Stomach (tissue), 9 donors: ENCODE data around the gene MAP3K12. TPM values are rescaled to one million over a fixed set of nuclear protein-coding genes. Genes with fewer than 3 reads are reported as not detected.

Experiments used
- DNase-seq, 2 donors: peaks; one replicate each; pipeline versions ENCODE4 v3.0.0 to v3.0.0-alpha.2; 2013 to 2019
- H3K27ac ChIP-seq, 5 donors: fragments of 200-600 bp in 4 of 5; sonication (generic) in 4 of 5; one replicate each; pipeline ENCODE4 v1.5.1; 2013 to 2019; ENCODE audit warnings: mild to moderate bottlenecking in 1 of 5, moderate library complexity in 1 of 5
- H3K27me3 ChIP-seq, 3 donors: fragments of 200-600 bp; sonication (generic); one replicate each; pipeline ENCODE4 v1.5.1; 2017 to 2019; ENCODE audit warnings: mixed run types in 1 of 3
- H3K36me3 ChIP-seq, 4 donors: fragments of 200-600 bp; sonication (generic); 1 replicate in 3 of 4; 2 replicates in 1 of 4; pipeline ENCODE4 v1.5.1; 2016 to 2019
- H3K4me1 ChIP-seq, 4 donors: fragments of 200-600 bp; sonication (generic); one replicate each; pipeline ENCODE4 v1.5.1; 2016 to 2019
- H3K4me3 ChIP-seq, 4 donors: fragments of 200-600 bp; sonication (generic) in 3 of 4; one replicate each; pipeline ENCODE4 v1.5.1; 2016 to 2019; ENCODE audit warnings: mild to moderate bottlenecking in 1 of 4
- H3K9me3 ChIP-seq, 4 donors: fragments of 200-600 bp; sonication (generic); one replicate each; pipeline ENCODE4 v1.5.1; 2016 to 2019
- EP300 ChIP-seq: sonication (generic); formaldehyde crosslinking; IDR thresholded peaks from one replicate; pipeline ENCODE4 v1.6.1; 2017; ENCODE audit warnings: antibody characterized with exemption
- POLR2A ChIP-seq, 4 donors: fragments of 450-650 bp; IDR thresholded peaks; one replicate each; pipeline ENCODE4 v1.6.1; 2016; ENCODE audit warnings: antibody characterized with exemption in 4 of 4, control low read depth in 2 of 4, mild to moderate bottlenecking in 1 of 4, moderate library complexity in 1 of 4
- POLR2AphosphoS5 ChIP-seq, 3 donors: sonication (generic); formaldehyde crosslinking; IDR thresholded peaks; one replicate each; pipeline ENCODE4 v1.6.1; 2016; ENCODE audit warnings: antibody characterized with exemption in 3 of 3
- WGBS, 5 donors: extraction: QIAGEN DNeasy Blood & Tissue Kit in 3 of 5; methylation state at CpG; one replicate each; pipeline versions ENCODE4 v1.1.5 to v1.1.7; 2013 to 2018; 5-methylcytosine and 5-hydroxymethylcytosine counted together
- intact Hi-C: fragments of 100-400 bp; cut with DNase I; formaldehyde crosslinking; loops from one replicate; pipeline ENCODE4 v1.15.1; 2023; ENCODE audit warnings: low total_unique reads
- polyA plus RNA-seq, 3 donors: library from polyadenylated mRNA; stranded (reverse); fragments of 200-250 nt; gene quantifications; one replicate each; pipeline ENCODE4 v1.2.3, GENCODE V29; 2013
- total RNA-seq, 5 donors: library from RNA; depleted of rRNA; stranded (reverse); fragments of >200 nt; gene quantifications; one replicate each; pipeline versions ENCODE4 v1.1.0 to v1.2.3, GENCODE V29; 2014 to 2016
- TF ChIP-seq, protein P1 (sequence below), 7 experiments: fragments of 450-650 bp in 4 of 7; fragments of 200-600 bp in 3 of 7; sonication (generic) in 3 of 7; IDR thresholded peaks; one replicate each; pipeline ENCODE4 v1.5.1; 2016 to 2019; ENCODE audit warnings: antibody characterized with exemption in 7 of 7, control low read depth in 2 of 7, mild to moderate bottlenecking in 1 of 7
- donor health status: healthy with polysubstance abuse.
- donor health status: Bipolar disorder and iron deficiency.
- donor health status: healthy.

The MAP3K12 gene
- total and polyA plus RNA-seq, 8 donors: 5.4 to 279 (median 13.4) TPM

DNA sequence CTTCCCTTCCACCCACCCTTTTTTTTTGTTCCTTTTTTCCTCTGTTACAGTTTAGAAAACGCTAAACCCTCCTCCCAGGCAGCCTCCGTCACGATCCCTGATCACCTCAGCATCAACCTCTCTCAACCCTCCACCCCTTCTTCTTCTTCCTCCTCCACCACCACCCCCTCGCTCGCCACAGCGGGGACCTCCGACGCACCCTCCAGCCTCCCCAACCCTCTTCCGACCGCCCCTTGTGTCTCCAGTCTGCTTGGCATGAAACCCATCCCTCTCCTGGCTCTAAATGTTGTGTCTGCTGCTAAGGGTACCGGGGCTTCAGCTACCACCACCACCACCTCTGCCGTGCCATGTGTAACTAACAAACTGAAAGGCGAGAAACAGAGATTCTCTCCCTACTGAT lies 24.4 kb downstream of the MAP3K12 start:
- Histone ChIP-seq H3K4me3 (peak overlapping the region in 1 of 4 donors; percentile 21), H3K9me3 (no peaks in the 10 kb centered on the region), H3K4me1 (peaks cover 22 to 96% (median 51%) of the 10 kb centered on the region in 4 donors), H3K27me3 (no peaks in the 10 kb centered on the region), H3K27ac (peak overlapping the region in 3 of 5 donors; percentile 23 to 56 (median 52)), H3K36me3 (peaks cover 86 to 100% (median 100%) of the 10 kb centered on the region in 4 donors)
- TF ChIP-seq EP300 (no peak), POLR2A (IDR thresholded peaks at IDR 0.05) (no peak), POLR2AphosphoS5 (IDR thresholded peaks at IDR 0.05) (no peak)
- TF ChIP-seq, protein P1, sequence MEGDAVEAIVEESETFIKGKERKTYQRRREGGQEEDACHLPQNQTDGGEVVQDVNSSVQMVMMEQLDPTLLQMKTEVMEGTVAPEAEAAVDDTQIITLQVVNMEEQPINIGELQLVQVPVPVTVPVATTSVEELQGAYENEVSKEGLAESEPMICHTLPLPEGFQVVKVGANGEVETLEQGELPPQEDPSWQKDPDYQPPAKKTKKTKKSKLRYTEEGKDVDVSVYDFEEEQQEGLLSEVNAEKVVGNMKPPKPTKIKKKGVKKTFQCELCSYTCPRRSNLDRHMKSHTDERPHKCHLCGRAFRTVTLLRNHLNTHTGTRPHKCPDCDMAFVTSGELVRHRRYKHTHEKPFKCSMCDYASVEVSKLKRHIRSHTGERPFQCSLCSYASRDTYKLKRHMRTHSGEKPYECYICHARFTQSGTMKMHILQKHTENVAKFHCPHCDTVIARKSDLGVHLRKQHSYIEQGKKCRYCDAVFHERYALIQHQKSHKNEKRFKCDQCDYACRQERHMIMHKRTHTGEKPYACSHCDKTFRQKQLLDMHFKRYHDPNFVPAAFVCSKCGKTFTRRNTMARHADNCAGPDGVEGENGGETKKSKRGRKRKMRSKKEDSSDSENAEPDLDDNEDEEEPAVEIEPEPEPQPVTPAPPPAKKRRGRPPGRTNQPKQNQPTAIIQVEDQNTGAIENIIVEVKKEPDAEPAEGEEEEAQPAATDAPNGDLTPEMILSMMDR (IDR thresholded peaks at IDR 0.05): no peak
- intact Hi-C loops: no loop called here
- 57 to 74% (median 59%) methylated on average over 13 of the region's 13 CpGs for WGBS, 5 donors
- DNase-seq: no peak

DNA sequence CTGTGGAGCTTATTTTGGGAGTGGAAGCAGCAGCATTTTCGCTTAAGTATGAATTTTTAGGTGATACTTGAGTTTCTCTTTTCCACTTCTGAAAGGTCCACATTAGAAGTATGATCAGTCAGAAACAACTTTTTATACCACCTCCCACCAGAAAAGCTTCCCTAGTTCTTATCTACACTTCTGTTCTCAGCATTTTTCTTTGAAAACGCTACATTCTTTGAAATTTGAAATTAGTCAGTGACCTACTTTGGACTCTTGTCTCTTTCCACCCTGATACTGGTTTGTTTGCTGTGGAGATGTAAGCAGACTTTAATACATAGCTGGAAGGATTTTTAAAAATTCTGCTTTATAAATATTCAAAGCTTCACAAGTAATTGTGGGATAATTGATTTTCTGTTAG lies 25.2 kb downstream of the MAP3K12 start:
- TF ChIP-seq POLR2AphosphoS5 (IDR thresholded peaks at IDR 0.05) (no peak), EP300 (no peak), POLR2A (IDR thresholded peaks at IDR 0.05) (no peak)
- TF ChIP-seq, protein P1 (IDR thresholded peaks at IDR 0.05): no peak
- Histone ChIP-seq H3K4me1 (peaks cover 22 to 95% (median 49%) of the 10 kb centered on the region in 4 donors), H3K36me3 (peaks cover 88 to 100% (median 100%) of the 10 kb centered on the region in 4 donors), H3K9me3 (no peaks in the 10 kb centered on the region), H3K27me3 (no peaks in the 10 kb centered on the region), H3K27ac (peak overlapping the region in 1 of 5 donors; percentile 52), H3K4me3 (no peak overlapping the region)
- 51 to 74% (median 59%) methylated on average over 2 of the region's 2 CpGs for WGBS, 5 donors
- intact Hi-C loops: no loop called here
- DNase-seq: no peak

DNA sequence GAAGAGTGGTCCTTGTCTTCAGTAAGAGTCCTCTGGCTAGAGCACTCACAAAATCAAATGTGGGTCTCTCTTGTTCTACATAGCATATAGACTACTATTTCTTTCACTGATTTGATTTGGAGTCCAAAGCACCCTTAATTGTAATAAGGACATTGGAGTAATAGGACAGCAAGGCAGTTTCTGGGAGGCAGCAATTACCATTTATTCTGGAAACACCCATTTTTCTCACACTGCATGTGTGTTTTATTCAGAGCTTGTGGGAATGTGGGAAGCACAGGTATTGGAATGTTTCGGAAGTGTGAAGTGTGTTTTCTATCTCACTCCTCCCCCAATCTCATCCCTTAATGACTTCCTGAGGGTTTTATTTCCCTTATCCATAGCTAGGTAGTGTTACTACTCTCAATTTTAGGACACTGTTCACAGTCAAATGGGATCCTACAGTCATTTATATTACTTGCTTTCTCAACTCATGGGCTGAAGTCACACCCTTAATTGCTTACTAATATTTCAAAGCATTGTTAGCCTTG lies 27.1 kb downstream of the MAP3K12 start:
- no peak overlapping the region for H3K27ac ChIP-seq
- no peaks in the 10 kb centered on the region for H3K9me3 ChIP-seq
- WGBS, 5 donors: 73 to 91% (median 88%) methylated on average over 1 of the region's 1 CpG
- no peak for DNase-seq
- TF ChIP-seq, protein P1 (IDR thresholded peaks at IDR 0.05): no peak
- TF ChIP-seq EP300 (no peak), POLR2A (IDR thresholded peaks at IDR 0.05) (no peak), POLR2AphosphoS5 (IDR thresholded peaks at IDR 0.05) (no peak)
- peaks cover 22 to 75% (median 42%) of the 10 kb centered on the region in 4 donors for H3K4me1 ChIP-seq
- H3K36me3 ChIP-seq: peaks cover 89 to 100% (median 100%) of the 10 kb centered on the region in 4 donors
- intact Hi-C loops: no loop called here
- no peak overlapping the region for H3K4me3 ChIP-seq
- H3K27me3 ChIP-seq: no peaks in the 10 kb centered on the region

DNA sequence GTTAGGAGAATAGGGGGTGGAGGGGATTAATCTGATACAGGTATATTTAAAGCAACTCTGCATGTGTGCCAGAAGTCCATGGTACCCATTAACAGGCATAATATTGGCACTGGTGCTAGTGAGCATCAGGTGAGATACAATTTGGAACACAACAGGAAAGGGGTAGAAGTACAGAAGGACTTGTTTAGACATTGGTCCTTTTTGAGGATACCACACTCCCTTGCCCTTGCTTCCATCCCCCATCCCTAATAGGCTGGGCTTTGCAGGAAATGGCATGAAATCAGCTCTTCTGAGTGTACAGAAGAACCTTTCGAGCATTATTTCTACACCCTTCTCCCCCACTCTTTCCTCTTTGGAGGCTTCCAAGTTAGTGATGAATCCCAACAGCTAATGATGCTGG lies 31.0 kb downstream of the MAP3K12 start:
- intact Hi-C loops: loop anchor here (10.0 kb wide), 1 partner anchor 47 kb away; no protein-coding TSS in a partner anchor
- Histone ChIP-seq H3K9me3 (no peaks in the 10 kb centered on the region), H3K27ac (no peak overlapping the region), H3K27me3 (no peaks in the 10 kb centered on the region), H3K36me3 (peaks cover 99 to 100% (median 100%) of the 10 kb centered on the region in 4 donors), H3K4me1 (peaks cover under 1 to 74% (median 35%) of the 10 kb centered on the region in 4 donors), H3K4me3 (no peak overlapping the region)
- 64 to 84% (median 69%) methylated on average over 1 of the region's 1 CpG for WGBS, 5 donors
- no peak for TF ChIP-seq POLR2A (IDR thresholded peaks at IDR 0.05)
- no peak for TF ChIP-seq POLR2AphosphoS5 (IDR thresholded peaks at IDR 0.05)
- TF ChIP-seq EP300: no peak
- TF ChIP-seq, protein P1 (IDR thresholded peaks at IDR 0.05): no peak
- no peak for DNase-seq
